HG02870 (cell line): ENCODE measurements around the gene GNG12.
A peak's percentile ranks its signal among the peaks of the same experiment; 100 is the strongest.
"Not testable (repeated sequence)": the region's sequence is repeated elsewhere in the genome, so short reads cannot be mapped to it uniquely, and the experiment has no call there.

Experiments used
- ATAC-seq: cut with Tn5 transposase; IDR thresholded peaks from one replicate; pipeline ENCODE4 v1.9.1; 2021; ENCODE audit warnings: mild to moderate bottlenecking, moderate library complexity; ENCODE audit not compliant: unreplicated experiment

Gene GNG12

GRCh38 chr1:67735806-67736627 is 97.2 kb downstream of the GNG12 start:
- ATAC-seq = peak; percentile 92

DNA sequence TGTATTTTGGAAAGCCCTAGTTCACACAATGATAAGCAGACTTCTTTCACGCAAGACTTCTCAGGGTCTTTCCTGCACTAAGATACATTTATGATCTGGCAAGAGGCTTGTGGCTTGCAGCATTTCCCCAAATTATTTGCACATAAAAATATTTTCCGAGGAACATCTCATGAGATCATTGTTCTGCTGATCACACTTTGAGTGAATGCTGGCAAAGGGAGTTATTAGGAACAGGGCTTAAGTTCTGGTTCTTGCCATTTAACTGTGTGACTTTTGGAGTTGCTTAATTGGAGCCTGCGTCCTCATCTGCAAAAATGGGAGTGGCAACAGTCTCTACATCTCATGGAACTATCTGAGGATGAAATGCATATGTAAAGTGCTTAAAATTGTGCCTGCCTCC is 98.1 kb downstream of the GNG12 start:
- no peak for ATAC-seq

- no peak for ATAC-seq
Observed at GRCh38 chr1:67734323-67734690, 99.0 kb downstream of the GNG12 start.

GRCh38 chr1:67733681-67734322 is 99.5 kb downstream of the GNG12 start:
- no peak for ATAC-seq

DNA sequence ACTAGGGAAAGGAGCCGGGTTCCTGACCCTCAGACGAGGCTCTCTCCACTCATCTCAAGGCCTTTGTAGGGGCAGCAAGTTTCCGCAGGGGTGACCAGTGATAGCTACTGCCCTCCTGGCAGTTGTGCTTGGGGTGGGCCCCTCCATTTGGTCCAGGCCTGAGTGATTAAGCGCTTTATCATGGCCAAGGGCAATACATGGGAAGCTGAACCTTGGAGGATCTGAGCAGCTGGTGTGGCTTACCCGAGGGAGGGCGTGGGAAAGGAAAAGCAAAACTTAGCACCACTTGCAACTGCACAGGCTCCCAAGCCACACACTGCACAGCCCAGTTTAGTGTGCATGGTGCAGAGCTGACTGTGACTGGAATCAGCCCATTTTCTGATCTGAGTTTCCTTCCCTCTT is 100.5 kb downstream of the GNG12 start:
- peak; percentile 34 for ATAC-seq

- ATAC-seq = no peak
Observed at GRCh38 chr1:67731322-67731721, 101.9 kb downstream of the GNG12 start.

GRCh38 chr1:67730312-67730711 is 103.0 kb downstream of the GNG12 start:
- not testable (repeated sequence) for ATAC-seq

DNA sequence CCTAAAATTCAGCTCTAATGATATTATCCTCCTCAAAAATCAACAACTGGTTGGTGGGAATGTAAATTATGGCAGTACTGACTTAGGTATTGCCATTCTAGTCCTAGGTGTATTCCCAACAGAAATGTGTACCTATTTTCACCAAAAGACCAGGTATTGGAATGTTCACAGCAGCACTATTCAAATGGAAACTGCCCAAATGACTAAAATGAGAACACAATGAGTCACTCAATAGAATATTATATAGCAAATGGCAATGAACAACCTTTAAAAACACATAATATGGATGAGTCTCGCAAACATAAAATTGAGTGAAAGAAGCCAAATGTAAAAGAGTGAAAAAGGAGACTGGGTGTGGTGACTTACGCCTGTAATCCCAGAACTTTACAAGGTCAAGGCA is 103.4 kb downstream of the GNG12 start:
- peak; percentile 35 for ATAC-seq

- no peak for ATAC-seq
Observed at GRCh38 chr1:67726224-67726623, 107.0 kb downstream of the GNG12 start.

GRCh38 chr1:67724928-67725560 is 108.2 kb downstream of the GNG12 start:
- no peak for ATAC-seq

DNA sequence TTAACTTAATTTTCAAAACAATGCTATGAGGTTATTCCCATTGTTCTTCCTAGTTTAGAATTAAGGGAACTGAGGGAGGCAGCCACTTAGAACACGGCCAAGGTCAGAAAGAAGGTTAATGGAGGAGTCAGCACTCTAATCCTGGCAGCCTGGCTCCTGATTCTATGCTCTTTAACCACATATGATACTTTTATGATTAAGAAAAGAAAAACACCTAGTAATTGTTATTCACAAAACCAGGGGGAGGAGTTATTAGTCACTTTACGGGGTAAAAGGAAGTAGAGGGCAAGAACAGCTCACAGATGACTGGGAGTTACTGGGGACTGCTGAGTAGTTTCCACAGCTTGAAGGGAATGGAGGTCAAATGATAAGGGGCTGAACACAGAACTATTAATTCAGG is 109.6 kb downstream of the GNG12 start:
- peak; percentile 86 for ATAC-seq

DNA sequence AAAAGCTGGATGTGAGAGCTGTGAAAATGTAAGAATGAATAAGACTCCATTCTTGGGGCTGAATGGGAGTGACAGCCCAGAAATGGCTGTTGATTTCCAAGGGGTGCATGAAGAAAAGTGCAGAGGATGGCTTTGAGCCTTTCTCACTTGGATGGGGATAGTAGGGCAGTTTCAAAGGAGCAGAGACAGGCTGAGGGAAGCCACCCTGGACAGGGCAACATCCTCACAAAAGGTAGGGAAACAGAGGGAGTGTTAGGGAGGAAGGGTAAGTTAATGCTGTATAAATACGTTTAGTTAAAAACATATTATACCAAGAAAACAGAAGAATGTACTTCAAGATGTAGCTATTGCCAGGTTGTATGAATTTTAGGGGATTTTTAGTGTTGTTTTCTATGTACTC is 110.1 kb downstream of the GNG12 start:
- ATAC-seq = no peak

DNA sequence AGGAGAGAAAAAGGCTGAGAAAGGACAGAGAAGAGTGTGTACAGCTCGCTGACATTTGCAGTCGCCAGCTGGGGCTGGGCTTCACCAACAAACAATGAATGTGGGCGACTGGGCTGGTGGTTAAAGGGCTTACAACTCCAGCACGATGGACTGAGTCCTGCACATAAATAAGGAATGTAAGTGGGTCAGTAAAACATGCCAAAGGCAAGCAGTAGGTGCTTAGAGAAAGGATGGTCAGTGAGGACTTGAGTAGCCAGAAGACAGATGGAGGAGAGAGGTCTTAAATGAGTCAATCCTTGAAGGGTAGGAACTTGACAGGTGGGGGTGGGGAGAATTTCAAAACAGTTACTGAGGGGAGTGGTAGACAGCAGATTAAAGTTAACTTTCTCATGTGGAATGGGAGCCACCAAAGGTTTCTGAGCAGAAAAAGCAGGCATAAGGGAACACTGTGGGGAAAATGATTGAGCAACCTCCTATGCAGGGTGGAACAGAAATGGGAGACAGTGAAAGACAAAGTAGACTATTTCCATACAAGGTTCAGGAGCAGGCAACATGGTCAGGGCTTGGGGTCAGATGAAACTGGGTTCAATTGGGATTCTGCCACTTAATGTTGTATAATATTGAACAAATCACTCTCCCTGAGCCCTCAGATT is 110.8 kb downstream of the GNG12 start:
- no peak for ATAC-seq

- ATAC-seq = no peak
Observed at GRCh38 chr1:67721650-67722291, 111.5 kb downstream of the GNG12 start.

GRCh38 chr1:67721112-67721511 is 112.2 kb downstream of the GNG12 start:
- ATAC-seq = no peak

DNA sequence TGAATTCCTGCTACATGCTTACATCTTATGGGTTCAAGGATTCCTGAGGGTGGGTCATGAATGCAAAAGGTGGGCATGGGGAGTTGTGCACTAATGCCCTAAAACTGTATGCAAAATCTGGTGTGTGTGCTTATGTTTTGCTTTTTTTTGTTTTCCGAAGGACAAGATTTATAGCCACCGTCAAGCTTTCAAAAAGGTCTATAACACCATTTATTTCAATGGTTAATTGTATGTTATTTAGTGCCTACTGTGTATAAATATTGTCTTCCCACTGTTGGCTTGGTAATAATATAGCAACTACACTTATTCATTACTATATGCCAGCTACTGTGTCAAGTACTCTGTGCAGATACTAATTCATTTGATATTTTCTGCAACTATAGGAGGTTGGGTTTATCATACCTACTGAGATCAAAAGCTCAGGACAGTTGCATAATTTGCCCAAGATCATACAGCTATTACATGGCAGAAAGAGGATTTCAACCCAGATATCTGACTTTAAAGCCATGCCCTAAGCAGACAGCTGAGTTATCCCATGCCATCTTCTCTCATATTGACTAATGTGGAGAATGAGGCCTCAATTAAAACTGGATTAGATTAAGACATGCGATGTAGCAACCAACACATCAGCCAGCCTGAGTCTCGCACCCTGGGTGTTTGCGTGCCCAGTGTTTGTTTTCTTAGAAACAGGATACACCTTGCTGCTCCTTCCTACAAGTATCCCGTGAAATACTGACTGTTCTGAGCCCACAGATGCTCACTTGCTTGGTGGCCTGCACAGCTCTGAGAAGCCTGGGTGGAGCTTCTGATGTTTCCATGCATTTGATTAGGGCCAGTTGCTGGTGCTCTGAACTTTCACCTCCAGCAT is 113.7 kb downstream of the GNG12 start:
- no peak for ATAC-seq

GRCh38 chr1:67717876-67718275 is 115.4 kb downstream of the GNG12 start:
- ATAC-seq = no peak

DNA sequence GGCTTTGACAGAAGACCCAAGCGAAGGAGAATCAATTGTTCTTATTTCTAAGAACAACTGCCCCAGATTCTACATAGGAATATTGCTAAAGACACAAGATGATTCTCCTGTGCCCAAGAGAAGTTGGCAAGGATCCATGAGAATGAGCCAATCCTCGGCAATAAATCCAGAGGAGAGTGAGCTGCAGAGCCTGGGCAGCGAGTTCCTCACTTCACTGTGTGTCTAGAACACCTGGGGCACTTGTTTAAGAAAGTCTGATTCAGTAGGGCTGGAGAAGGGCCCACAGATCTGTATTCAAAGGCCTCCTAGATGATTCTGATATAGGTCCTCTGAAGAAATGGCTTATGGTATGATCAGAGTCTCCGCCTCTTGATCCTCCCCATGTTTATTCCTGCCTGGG is 116.5 kb downstream of the GNG12 start:
- no peak for ATAC-seq

- no peak for ATAC-seq
Observed at GRCh38 chr1:67715819-67716218, 117.4 kb downstream of the GNG12 start.
